PFSK-1 (cell line): ENCODE data around the gene SYN1.

Experiments
- FOXP2 ChIP-seq: optimal IDR thresholded peaks from 2 replicates; pipeline ENCODE3; 2011; ENCODE audit warnings: borderline replicate concordance, control low read depth, inconsistent platforms; ENCODE audit not compliant: insufficient read depth; ENCODE audit errors: extremely low read length, extremely low read depth
- POLR2AphosphoS5 ChIP-seq: IDR thresholded peaks from 2 replicates; pipeline ENCODE4 v1.6.1; 2012; ENCODE audit warnings: low read depth, mild to moderate bottlenecking, control low read depth, low read length, moderate library complexity
- SIN3A ChIP-seq: IDR thresholded peaks from 2 replicates; pipeline ENCODE4 v1.6.1; 2012; ENCODE audit warnings: mild to moderate bottlenecking, low read length, moderate library complexity, borderline replicate concordance; ENCODE audit not compliant: insufficient read depth
- TAF1 ChIP-seq: IDR thresholded peaks from 2 replicates; pipeline ENCODE4 v1.6.1; 2012; ENCODE audit warnings: low read length, control low read depth, borderline replicate concordance; ENCODE audit not compliant: insufficient read depth
- TF ChIP-seq, protein P1 (sequence below), 2 experiments: IDR thresholded peaks; 2 replicates each; pipeline versions ENCODE4 v1.6.1 to v1.8.0; 2011 to 2012; ENCODE audit warnings: low read depth in 2 of 2, low read length in 2 of 2, control low read depth in 1 of 2, inconsistent platforms in 1 of 2, mild to moderate bottlenecking in 1 of 2, moderate library complexity in 1 of 2; ENCODE audit not compliant: insufficient read depth in 1 of 2

SYN1 gene

DNA sequence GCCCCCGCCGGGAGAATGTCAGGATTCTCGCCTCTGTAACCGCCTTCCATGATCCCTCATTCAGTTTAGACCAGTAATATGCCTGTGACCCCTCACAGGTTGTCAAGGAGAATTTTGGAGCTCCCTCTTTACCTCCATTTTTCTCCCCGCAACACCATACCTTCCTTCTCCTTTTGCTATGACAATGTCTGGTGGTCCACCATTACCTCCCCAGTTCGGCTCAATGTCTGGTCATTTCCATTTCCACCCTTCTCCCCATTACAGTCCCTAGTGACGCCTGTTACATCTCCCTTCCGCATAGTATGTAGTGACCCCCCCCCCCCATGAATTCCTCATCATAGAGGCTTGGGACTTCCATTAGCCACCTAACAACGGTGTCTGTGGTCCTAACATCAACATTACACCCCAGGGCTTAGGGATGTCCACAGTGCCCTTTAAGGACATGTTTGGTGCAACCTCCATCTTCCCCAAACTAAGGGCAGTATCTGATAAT is 58.0 kb downstream of the SYN1 start:
- TF ChIP-seq POLR2AphosphoS5: no peak
- TF ChIP-seq, protein P1, sequence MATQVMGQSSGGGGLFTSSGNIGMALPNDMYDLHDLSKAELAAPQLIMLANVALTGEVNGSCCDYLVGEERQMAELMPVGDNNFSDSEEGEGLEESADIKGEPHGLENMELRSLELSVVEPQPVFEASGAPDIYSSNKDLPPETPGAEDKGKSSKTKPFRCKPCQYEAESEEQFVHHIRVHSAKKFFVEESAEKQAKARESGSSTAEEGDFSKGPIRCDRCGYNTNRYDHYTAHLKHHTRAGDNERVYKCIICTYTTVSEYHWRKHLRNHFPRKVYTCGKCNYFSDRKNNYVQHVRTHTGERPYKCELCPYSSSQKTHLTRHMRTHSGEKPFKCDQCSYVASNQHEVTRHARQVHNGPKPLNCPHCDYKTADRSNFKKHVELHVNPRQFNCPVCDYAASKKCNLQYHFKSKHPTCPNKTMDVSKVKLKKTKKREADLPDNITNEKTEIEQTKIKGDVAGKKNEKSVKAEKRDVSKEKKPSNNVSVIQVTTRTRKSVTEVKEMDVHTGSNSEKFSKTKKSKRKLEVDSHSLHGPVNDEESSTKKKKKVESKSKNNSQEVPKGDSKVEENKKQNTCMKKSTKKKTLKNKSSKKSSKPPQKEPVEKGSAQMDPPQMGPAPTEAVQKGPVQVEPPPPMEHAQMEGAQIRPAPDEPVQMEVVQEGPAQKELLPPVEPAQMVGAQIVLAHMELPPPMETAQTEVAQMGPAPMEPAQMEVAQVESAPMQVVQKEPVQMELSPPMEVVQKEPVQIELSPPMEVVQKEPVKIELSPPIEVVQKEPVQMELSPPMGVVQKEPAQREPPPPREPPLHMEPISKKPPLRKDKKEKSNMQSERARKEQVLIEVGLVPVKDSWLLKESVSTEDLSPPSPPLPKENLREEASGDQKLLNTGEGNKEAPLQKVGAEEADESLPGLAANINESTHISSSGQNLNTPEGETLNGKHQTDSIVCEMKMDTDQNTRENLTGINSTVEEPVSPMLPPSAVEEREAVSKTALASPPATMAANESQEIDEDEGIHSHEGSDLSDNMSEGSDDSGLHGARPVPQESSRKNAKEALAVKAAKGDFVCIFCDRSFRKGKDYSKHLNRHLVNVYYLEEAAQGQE (IDR thresholded peaks at IDR 0.05; ENCODE audit: insufficient read depth in 1 of 2, low read depth in 2 of 2, low read length in 2 of 2): no peak
- no peak for TF ChIP-seq TAF1
- no peak for TF ChIP-seq FOXP2
- no peak for TF ChIP-seq SIN3A

GRCh38 chrX:47560934-47561658 is 58.6 kb downstream of the SYN1 start, which contains the start of gene ARAF:
TSS of gene ARAF (plus strand) at chrX:47561205. CDS start at chrX:47562968, 1,763 bp downstream.
- no peak for TF ChIP-seq SIN3A
- peak; percentile 66; the same call in 1 of the 2 replicates for TF ChIP-seq TAF1
- peak; percentile 82 for TF ChIP-seq POLR2AphosphoS5
- no peak for TF ChIP-seq FOXP2
- TF ChIP-seq, protein P1 (IDR thresholded peaks at IDR 0.05; ENCODE audit: insufficient read depth in 1 of 2, low read depth in 2 of 2, low read length in 2 of 2): no peak

GRCh38 chrX:47560179-47560933 is 59.3 kb downstream of the SYN1 start:
- no peak for TF ChIP-seq TAF1
- no peak for TF ChIP-seq FOXP2
- TF ChIP-seq, protein P1 (IDR thresholded peaks at IDR 0.05; ENCODE audit: insufficient read depth in 1 of 2, low read depth in 2 of 2, low read length in 2 of 2): no peak
- TF ChIP-seq POLR2AphosphoS5: no peak
- TF ChIP-seq SIN3A: no peak

DNA sequence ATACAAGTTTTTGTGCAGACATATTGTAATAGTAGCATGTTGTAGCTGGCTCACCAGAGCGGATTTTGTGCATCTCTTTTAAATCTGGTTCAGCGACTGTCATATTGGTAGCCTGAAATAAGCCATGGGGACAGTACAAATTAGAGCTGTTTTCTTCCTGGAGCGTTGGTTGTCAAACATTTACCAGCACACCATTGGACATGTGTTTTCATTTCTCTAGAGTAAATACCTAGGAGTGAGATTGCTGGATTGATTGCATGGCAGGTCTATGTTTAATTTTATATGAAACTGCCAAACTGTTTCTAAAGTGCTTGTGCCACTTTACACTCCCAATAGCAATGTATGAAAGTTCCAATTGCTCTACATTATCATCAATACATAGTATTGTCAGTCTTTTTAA is 61.2 kb downstream of the SYN1 start:
- TF ChIP-seq, protein P1 (IDR thresholded peaks at IDR 0.05; ENCODE audit: insufficient read depth in 1 of 2, low read depth in 2 of 2, low read length in 2 of 2): no peak
- no peak for TF ChIP-seq SIN3A
- TF ChIP-seq FOXP2: no peak
- no peak for TF ChIP-seq POLR2AphosphoS5
- no peak for TF ChIP-seq TAF1
